Activated CD4-positive, alpha-beta T cell treated with anti-CD3 and anti-CD28 coated beads, Interleukin-2, amount 50 U/mL, for 24 hours (primary cell): ENCODE results near the gene EHMT1.
"Not testable (repeated sequence)": the region's sequence is repeated elsewhere in the genome, so short reads cannot be mapped to it uniquely, and the experiment has no call there.

ENCODE experiments used
- DNase-seq, 2 donors: peaks; one replicate each; pipeline ENCODE4 v3.0.0-alpha.2; 2020; ENCODE audit warnings: low read depth in 1 of 2, low spot score in 1 of 2

The EHMT1 gene

DNA sequence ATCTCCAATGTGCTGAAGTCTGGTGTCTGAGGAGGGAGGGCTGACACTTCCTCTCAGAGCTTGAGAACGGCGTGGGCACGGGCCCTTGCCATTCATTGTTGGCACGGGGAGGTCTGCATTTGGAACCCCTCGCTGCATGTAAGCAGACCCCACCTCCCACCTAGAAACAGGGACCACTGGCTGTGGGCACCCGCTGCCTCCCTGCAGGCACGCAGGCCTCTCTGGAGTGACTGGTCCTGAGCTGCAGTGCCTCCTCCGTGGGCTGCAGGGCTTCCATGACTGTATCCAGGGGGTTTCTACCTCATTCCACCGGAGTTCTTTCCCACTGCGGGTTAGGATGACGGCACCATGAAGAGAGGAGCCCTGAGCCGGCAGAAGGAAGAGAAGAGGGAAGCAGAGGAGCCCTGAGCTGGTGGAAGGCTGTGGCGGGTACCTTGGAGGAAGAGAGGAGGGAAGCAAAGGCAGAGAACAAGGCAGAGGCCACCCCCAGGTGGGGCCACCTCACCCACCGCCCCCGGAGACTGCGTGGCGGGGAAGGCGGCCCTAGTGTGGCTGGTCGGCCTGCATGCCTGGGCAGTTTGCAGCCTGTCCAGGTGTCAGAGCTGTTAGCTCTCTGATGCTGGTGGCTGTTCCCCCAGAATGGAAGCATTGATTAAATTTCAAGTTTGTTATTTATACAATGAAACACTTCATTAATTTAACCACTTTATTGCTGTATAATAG, 183.9 kb downstream of the EHMT1 start:
- DNase-seq = no peak

- DNase-seq = no peak
These were observed 186.3 kb downstream of the EHMT1 start for GRCh38 chr9:137804908-137805630.

DNA sequence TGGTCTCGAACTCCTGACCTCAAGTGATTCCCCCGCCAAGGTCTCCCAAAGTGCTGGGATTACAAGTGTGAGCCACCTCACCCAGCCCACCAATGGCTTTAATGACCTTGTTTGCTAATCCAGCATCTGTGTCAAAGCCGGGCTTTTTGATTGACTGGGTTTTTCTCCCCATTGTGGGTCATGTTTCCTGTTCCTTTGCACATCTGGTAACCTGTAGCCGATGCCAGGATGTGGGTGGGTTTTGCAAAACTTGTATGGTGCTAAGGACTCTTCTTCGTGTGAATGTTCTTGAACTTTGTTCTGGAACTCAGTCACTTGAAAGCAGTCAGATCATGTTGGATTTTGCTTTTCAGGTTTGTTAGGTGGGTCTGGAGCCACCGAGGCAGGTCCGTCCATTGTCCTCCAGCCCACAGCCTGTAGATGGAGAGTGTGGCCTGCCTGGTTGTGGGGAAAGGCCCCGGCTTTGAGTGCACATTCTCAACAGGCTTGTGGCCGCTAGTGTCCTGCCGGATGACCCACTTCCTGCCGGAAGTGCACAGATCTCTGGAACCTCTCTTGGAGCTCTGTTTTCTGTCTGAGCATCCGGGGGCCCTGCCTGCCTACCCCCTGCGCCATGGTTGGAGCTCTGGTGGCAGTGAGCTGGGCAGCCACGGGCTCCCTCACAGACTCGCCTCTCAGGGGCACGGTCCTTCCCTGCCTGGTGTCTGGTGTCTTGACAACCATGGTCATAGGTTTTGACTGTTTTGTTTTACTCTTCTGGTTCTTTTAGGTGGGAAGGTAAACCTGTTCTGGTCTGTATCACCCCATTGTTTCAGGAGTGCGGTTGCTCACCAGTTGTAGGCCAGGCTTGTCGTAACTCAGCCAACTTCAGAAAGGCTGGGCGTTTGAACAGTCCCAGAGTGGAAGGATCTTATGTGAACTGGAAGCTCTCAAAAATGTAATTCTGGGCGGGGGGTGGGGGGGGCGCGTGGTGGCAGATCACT, 189.2 kb downstream of the EHMT1 start:
- no peak for DNase-seq

GRCh38 chr9:137809040-137809576, 190.3 kb downstream of the EHMT1 start:
- DNase-seq = no peak

- not testable (repeated sequence) for DNase-seq
These were observed 191.1 kb downstream of the EHMT1 start for GRCh38 chr9:137809726-137810450.

DNA sequence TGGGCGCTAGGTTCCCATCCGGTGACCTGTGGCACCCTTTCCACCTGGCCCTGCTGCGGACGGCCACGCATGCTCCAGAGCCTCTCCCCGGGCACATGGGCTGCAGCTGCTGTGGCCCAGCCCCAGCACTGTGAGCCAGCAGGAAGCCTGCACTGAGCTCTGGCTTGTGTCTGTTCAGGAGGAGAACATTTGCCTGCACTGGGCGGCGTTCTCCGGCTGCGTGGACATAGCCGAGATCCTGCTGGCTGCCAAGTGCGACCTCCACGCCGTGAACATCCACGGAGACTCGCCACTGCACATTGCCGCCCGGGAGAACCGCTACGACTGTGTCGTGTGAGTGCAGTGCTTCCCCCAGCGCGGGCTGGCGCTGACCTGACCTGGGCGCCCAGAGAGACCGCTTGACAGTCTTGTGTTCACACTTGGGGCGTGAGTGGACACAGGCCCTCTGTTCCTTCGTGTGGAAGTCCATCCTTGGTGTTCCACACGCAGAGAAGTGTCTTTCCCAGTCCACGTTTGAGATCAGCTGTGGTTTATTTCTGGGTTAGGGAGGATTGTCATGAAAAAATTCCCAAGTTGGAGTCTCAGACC, 192.6 kb downstream of the EHMT1 start:
- no peak for DNase-seq

- no peak for DNase-seq
These were observed 193.7 kb downstream of the EHMT1 start for GRCh38 chr9:137812356-137813023.

GRCh38 chr9:137813167-137813566, 194.4 kb downstream of the EHMT1 start:
- DNase-seq = no peak

DNA sequence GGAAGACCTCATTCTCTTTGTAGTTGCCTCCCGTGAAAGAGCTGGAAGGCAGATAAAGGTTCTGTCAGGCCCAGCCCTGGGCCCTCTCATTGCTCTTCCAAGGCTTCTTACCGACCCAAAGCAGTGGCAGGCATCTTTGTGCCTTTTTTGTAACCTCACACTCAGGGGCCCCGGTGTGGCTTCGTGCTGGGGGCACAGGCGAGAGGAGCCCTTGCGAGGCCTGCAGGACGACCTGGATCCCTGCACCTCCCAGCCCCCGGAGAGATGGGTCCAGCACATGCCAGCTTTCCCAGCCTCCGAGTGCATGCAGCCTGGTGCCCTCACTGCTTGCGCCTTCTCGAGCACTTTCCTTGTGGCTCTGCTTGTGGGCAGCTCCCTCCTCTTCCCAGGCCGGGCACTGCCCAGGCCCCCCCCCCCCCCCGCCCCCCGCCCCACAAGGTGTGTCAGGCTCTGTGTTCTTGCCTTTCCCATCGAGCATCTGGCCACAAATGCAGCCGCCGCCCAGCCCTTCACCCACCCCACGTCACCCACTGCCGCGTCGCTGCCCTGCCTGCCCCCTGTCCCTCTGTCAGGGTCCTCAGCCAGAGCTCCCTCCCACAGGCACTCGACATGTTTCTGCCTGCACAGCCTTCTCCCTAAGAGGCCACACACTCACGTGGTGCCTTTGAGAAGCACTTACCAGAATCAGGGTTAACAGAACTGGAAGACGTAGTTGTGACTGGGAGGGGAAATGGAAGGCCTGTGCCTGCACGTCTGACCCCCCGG, 195.0 kb downstream of the EHMT1 start:
- DNase-seq = no peak

DNA sequence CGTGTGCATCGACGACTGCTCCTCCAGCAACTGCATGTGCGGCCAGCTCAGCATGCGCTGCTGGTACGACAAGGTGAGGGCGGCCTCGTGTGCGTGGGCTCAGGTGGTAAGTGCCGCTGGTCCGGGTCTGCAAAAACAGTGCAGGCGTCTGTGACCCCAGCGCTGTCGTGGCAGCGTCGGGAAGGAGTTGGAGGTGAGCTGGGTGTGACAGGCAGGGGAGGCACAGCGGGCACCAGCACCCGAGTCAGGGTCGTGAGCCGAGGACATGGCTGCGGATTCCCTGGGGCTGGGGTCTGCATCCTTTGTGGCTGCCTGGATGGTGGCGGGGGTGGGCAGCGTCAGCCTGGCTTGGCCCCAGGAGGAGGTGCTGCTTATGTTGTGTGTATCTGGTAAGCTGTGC, 195.6 kb downstream of the EHMT1 start:
- DNase-seq = no peak

GRCh38 chr9:137814841-137815240, 196.0 kb downstream of the EHMT1 start:
- no peak for DNase-seq

- no peak for DNase-seq
These were observed 196.8 kb downstream of the EHMT1 start for GRCh38 chr9:137815256-137816255.

DNA sequence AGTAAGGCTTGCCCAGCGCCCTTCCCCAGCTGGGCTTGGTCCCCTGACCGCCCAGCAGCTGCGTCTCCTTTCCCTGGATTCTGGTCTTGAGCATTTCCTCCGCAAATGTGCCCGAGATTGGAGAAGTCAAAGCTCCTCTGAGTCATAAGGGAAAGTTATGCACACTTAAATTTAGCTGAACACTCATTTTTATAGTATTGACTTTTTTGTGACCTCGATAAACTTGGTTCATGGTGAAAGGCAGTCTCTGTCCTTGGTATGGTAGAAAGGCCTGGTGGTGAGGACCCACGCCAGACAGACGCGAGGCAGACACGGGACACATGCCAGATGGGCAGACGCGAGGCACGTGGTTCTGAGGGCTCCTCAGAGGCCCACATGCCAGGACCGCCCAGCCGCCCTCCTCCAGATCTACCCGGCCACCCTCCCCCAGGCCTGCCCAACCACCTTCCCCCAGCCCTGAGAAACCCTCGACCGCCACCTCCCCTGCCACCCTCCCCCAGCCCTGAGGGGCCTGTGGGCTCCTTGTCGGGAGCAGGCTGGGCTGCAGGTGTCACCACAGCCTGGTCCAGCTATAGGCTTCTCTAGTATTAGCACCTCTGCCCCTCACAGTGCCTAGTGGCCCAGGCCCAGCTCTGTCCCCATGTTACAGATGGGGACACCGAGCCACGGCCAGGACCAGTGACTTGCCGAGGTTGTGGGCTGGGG, 197.9 kb downstream of the EHMT1 start:
- no peak for DNase-seq

DNA sequence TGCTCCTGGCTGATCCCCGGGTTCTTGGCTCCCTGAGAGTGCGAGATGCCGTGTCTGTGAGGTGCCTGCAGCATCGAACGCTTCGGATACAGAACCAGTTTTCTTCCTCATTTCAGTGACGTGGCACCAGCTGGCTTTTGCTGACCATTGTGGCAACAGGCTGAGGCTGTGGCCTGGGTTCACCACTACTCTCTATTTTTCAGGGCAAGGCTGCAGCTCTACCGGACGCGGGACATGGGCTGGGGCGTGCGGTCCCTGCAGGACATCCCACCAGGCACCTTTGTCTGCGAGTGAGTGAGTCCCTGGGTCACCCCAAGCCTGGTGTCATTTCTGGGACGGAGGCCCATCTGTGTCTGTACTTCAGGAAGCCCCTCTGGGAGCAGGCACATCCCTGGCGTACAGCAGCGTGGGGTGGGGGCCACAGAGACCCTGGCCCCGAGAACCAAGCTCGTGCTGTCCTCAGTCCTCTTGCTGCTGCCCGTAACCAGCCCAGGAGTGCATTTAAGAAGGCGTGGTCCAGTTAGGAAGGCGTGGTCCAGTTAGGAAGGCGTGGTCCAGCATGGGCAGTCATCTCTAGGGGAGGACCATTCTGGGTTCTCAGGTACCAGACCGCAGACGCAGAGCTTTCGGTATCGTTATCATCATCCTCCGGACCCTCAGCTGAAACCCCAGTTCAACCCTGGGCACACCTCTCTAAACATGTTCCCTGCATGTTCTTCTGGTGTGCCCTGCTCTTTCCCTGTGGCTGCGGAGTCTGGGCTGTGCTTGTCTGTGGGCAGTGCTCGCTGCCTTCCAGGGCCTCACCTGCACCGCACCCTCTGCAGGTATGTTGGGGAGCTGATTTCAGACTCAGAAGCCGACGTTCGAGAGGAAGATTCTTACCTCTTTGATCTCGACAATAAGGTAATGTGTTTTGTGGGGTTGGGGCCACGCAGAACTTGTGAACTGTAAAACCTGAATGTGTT, 198.7 kb downstream of the EHMT1 start:
- no peak for DNase-seq

DNA sequence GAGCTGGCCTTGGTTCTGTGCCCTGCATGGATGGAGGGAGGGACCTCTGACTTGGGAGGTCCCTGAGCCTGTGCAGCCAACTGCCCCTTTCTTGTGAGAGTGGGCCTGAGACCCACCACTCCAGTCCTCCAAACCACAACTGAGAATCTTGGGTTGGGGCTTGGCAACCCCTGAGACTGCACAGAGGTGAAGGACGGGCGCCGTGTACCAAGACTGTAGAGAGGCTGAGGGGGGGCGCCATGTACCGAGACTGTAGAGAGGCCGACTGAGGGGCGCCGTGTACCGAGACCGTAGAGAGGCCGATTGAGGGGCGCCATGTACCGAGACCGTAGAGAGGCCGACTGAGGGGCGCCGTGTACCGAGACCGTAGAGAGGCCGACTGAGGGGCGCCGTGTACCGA, 199.5 kb downstream of the EHMT1 start:
- DNase-seq = no peak
